ENCODE measurements around the gene CRAT. TPM values are rescaled to one million over a fixed set of nuclear protein-coding genes. Genes with fewer than 3 reads are reported as not detected.

The CRAT gene
- total and polyA plus RNA-seq, 2 experiments from 2014 or later: 40.4 to 64.6 TPM

- Histone ChIP-seq H3K9me2 (replicated peaks; ENCODE audit: insufficient read depth) (no peaks in the 10 kb centered on the region), H3K36me3 (replicated peaks; ENCODE audit: insufficient read depth, low read depth) (no peaks in the 10 kb centered on the region), H3K27ac (no peak overlapping the region), H4K20me1 (ENCODE audit: insufficient read depth, poor library complexity, severe bottlenecking) (no peaks in the 10 kb centered on the region), H3K4me3 (no peak overlapping the region), H2AFZ (no peak overlapping the region), H3K4me2 (no peak overlapping the region), H3K4me1 (ENCODE audit: insufficient read depth) (no peaks in the 10 kb centered on the region), H3K79me2 (no peaks in the 10 kb centered on the region), H3K9me3 (ENCODE audit: low read depth) (no peaks in the 10 kb centered on the region), H3K27me3 (no peaks in the 10 kb centered on the region)
- TF ChIP-seq EZH2phosphoT487 (IDR thresholded peaks at IDR 0.05; ENCODE audit: low read depth, severe bottlenecking, unreplicated experiment): no peak
- no peak for TF ChIP-seq EZH2 (IDR thresholded peaks at IDR 0.05; ENCODE audit: borderline replicate concordance)
- no peak for TF ChIP-seq CTCF (IDR thresholded peaks at IDR 0.05; ENCODE audit: poor library complexity)
- 94% methylated on average over 8 of the region's 8 CpGs for WGBS (ENCODE audit: low lambda C conversion rate, missing lambda C conversion rate)
- no peak for DNase-seq (ENCODE audit: low spot score)
These were observed 37.2 kb downstream of the CRAT start for GRCh38 chr9:129073404-129073803.

- DNase-seq (ENCODE audit: low spot score): no peak
- Histone ChIP-seq H3K27me3 (no peaks in the 10 kb centered on the region), H2AFZ (no peak overlapping the region), H4K20me1 (ENCODE audit: insufficient read depth, poor library complexity, severe bottlenecking) (no peaks in the 10 kb centered on the region), H3K9me2 (replicated peaks; ENCODE audit: insufficient read depth) (no peaks in the 10 kb centered on the region), H3K36me3 (replicated peaks; ENCODE audit: insufficient read depth, low read depth) (no peaks in the 10 kb centered on the region), H3K4me1 (ENCODE audit: insufficient read depth) (no peaks in the 10 kb centered on the region), H3K27ac (no peak overlapping the region), H3K4me3 (no peak overlapping the region), H3K4me2 (no peak overlapping the region), H3K79me2 (no peaks in the 10 kb centered on the region), H3K9me3 (ENCODE audit: low read depth) (no peaks in the 10 kb centered on the region)
- WGBS (ENCODE audit: low lambda C conversion rate, missing lambda C conversion rate): 80% methylated on average over 8 of the region's 9 CpGs
- no peak for TF ChIP-seq CTCF (IDR thresholded peaks at IDR 0.05; ENCODE audit: poor library complexity)
- TF ChIP-seq EZH2 (IDR thresholded peaks at IDR 0.05; ENCODE audit: borderline replicate concordance): no peak
- TF ChIP-seq EZH2phosphoT487 (IDR thresholded peaks at IDR 0.05; ENCODE audit: low read depth, severe bottlenecking, unreplicated experiment): no peak
These were observed 38.4 kb downstream of the CRAT start for GRCh38 chr9:129072171-129072570.

- no peak for DNase-seq (ENCODE audit: low spot score)
- H3K4me2 ChIP-seq: no peak overlapping the region
- 73% methylated on average over 10 of the region's 10 CpGs for WGBS (ENCODE audit: low lambda C conversion rate, missing lambda C conversion rate)
- H3K27me3 ChIP-seq: no peaks in the 10 kb centered on the region
- TF ChIP-seq CTCF (IDR thresholded peaks at IDR 0.05; ENCODE audit: poor library complexity): no peak
- TF ChIP-seq EZH2phosphoT487 (IDR thresholded peaks at IDR 0.05; ENCODE audit: low read depth, severe bottlenecking, unreplicated experiment): no peak
- no peak overlapping the region for H3K4me3 ChIP-seq
- H2AFZ ChIP-seq: no peak overlapping the region
- no peaks in the 10 kb centered on the region for H3K4me1 ChIP-seq (ENCODE audit: insufficient read depth)
- no peaks in the 10 kb centered on the region for H3K9me3 ChIP-seq (ENCODE audit: low read depth)
- no peaks in the 10 kb centered on the region for H4K20me1 ChIP-seq (ENCODE audit: insufficient read depth, poor library complexity, severe bottlenecking)
- H3K36me3 ChIP-seq (replicated peaks; ENCODE audit: insufficient read depth, low read depth): no peaks in the 10 kb centered on the region
- no peaks in the 10 kb centered on the region for H3K79me2 ChIP-seq
- H3K9me2 ChIP-seq (replicated peaks; ENCODE audit: insufficient read depth): no peaks in the 10 kb centered on the region
- no peak overlapping the region for H3K27ac ChIP-seq
These were observed 39.0 kb downstream of the CRAT start for GRCh38 chr9:129071526-129072126.

Data from hepatocyte (in vitro differentiated cells).